ENCODE measurements around the gene HARS1. TPM values are rescaled to one million over a fixed set of nuclear protein-coding genes. Genes with fewer than 3 reads are reported as not detected.

Gene HARS1
- total RNA-seq, 1 donor from 2014 or later, result 95.2 TPM

DNA sequence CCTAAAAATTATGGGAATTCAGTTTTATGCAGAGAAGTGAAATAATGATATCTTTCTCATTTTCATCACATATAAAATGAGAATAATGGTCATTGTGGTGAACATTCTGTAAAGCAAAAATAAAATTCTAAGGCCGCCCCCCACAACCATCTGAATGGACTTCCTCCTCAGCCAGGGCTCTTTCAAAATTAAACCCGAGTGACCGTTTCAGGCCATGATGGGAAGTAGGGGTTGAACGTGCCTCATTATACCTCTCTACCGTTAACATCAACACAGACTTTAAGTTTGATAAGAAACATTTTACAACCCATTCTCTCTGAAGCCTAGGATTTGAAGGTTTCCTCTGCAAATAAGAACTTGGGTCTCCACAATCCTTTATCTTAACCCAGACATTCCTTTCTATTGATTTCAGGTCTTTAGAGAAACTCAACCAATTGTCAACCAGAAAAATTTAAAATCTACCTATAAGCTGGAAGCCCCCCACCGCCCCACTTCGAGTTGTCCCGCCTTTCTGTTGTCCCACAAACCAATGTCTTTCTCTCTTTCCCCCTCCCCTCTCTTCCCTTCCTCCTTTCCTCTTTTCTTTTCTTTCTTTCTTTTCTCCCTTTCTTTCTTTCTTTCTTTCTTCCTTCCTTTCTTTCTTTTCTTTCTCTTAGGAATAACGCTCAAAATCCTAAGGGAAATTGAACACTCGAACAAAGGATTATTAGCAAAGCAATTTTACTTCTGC lies 53.6 kb downstream of the HARS1 start:
- no peak overlapping the region for H3K27ac ChIP-seq (ENCODE audit: low read depth, low read length)
- H3K9ac ChIP-seq (ENCODE audit: low read length), result no peak overlapping the region
- H3K4me1 Mint-ChIP-seq (ENCODE audit: low read depth, unreplicated experiment), result peaks cover 6% of the 10 kb centered on the region
- peaks cover 16% of the 10 kb centered on the region for H3K4me1 ChIP-seq (ENCODE audit: insufficient read depth, low read length)
- H2AFZ ChIP-seq (ENCODE audit: low read depth, low read length), result no peak overlapping the region
- H4K20me1 ChIP-seq (ENCODE audit: insufficient read depth, low read length), result peaks cover 5% of the 10 kb centered on the region
- no peaks in the 10 kb centered on the region for H3K9me3 ChIP-seq (ENCODE audit: insufficient read depth, low read depth, low read length)
- H3K4me2 ChIP-seq (ENCODE audit: low read length), result no peak overlapping the region
- H3K27ac Mint-ChIP-seq (ENCODE audit: unreplicated experiment), result no peak overlapping the region
- no peak overlapping the region for H3K4me3 ChIP-seq (ENCODE audit: insufficient read depth, low read depth, low read length)
- no peak for DNase-seq (ENCODE audit: low read depth)
- H3K4me3 Mint-ChIP-seq (ENCODE audit: unreplicated experiment), result no peak overlapping the region
- no peaks in the 10 kb centered on the region for H3K36me3 ChIP-seq (ENCODE audit: insufficient read depth, low read length)
- TF ChIP-seq, protein P1, sequence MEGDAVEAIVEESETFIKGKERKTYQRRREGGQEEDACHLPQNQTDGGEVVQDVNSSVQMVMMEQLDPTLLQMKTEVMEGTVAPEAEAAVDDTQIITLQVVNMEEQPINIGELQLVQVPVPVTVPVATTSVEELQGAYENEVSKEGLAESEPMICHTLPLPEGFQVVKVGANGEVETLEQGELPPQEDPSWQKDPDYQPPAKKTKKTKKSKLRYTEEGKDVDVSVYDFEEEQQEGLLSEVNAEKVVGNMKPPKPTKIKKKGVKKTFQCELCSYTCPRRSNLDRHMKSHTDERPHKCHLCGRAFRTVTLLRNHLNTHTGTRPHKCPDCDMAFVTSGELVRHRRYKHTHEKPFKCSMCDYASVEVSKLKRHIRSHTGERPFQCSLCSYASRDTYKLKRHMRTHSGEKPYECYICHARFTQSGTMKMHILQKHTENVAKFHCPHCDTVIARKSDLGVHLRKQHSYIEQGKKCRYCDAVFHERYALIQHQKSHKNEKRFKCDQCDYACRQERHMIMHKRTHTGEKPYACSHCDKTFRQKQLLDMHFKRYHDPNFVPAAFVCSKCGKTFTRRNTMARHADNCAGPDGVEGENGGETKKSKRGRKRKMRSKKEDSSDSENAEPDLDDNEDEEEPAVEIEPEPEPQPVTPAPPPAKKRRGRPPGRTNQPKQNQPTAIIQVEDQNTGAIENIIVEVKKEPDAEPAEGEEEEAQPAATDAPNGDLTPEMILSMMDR (IDR thresholded peaks at IDR 0.05; ENCODE audit: insufficient read depth, low read depth, low read length), result no peak
- no peak for TF ChIP-seq EZH2 (IDR thresholded peaks at IDR 0.05; ENCODE audit: insufficient read depth, low read length)
- peaks cover 8% of the 10 kb centered on the region for H3K27me3 ChIP-seq (ENCODE audit: insufficient read depth, low read length)
- H3K9me3 Mint-ChIP-seq (ENCODE audit: unreplicated experiment), result peaks cover 6% of the 10 kb centered on the region
- peaks cover 11% of the 10 kb centered on the region for H3K36me3 Mint-ChIP-seq (ENCODE audit: low read depth, unreplicated experiment)
- H3K27me3 Mint-ChIP-seq (ENCODE audit: low read depth, unreplicated experiment), result no peaks in the 10 kb centered on the region
- no peak for FAIRE-seq
- H3K79me2 ChIP-seq (ENCODE audit: insufficient read depth, low read length), result peaks cover 10% of the 10 kb centered on the region

- no peak for FAIRE-seq
- Histone ChIP-seq H3K79me2 (ENCODE audit: insufficient read depth, low read length) (peaks cover 7% of the 10 kb centered on the region), H3K9me3 (ENCODE audit: insufficient read depth, low read depth, low read length) (peaks cover 4% of the 10 kb centered on the region), H3K4me2 (ENCODE audit: low read length) (no peak overlapping the region), H3K27me3 (ENCODE audit: insufficient read depth, low read length) (peaks cover 22% of the 10 kb centered on the region), H4K20me1 (ENCODE audit: insufficient read depth, low read length) (no peaks in the 10 kb centered on the region), H3K4me3 (ENCODE audit: insufficient read depth, low read depth, low read length) (no peak overlapping the region), H3K27ac (ENCODE audit: low read depth, low read length) (no peak overlapping the region), H3K36me3 (ENCODE audit: insufficient read depth, low read length) (no peaks in the 10 kb centered on the region), H3K4me1 (ENCODE audit: insufficient read depth, low read length) (peaks cover 24% of the 10 kb centered on the region), H2AFZ (ENCODE audit: low read depth, low read length) (no peak overlapping the region), H3K9ac (ENCODE audit: low read length) (no peak overlapping the region)
- Mint-ChIP-seq H3K36me3 (ENCODE audit: low read depth, unreplicated experiment) (peaks cover 2% of the 10 kb centered on the region), H3K9me3 (ENCODE audit: unreplicated experiment) (peaks cover 11% of the 10 kb centered on the region), H3K27me3 (ENCODE audit: low read depth, unreplicated experiment) (no peaks in the 10 kb centered on the region), H3K4me3 (ENCODE audit: unreplicated experiment) (no peak overlapping the region), H3K4me1 (ENCODE audit: low read depth, unreplicated experiment) (peaks cover 6% of the 10 kb centered on the region), H3K27ac (ENCODE audit: unreplicated experiment) (no peak overlapping the region)
- no peak for DNase-seq (ENCODE audit: low read depth)
- TF ChIP-seq, protein P1 (IDR thresholded peaks at IDR 0.05; ENCODE audit: insufficient read depth, low read depth, low read length), result no peak
Observed at GRCh38 chr5:140635291-140636257, 55.6 kb downstream of the HARS1 start.
